Naive B cell (primary cell): ENCODE results near the gene TRIM25. TPM values are rescaled to one million over a fixed set of nuclear protein-coding genes. Genes with fewer than 3 reads are reported as not detected.

ENCODE experiments used
- ATAC-seq, 2 donors: fragments of 150-1000 bp; cut with Tn5 transposase; 2 replicates each; pipeline ENCODE4 v1.10.0; 2021; ENCODE audit warnings: low read depth in 2 of 2, mild to moderate bottlenecking in 2 of 2, moderate library complexity in 2 of 2
- DNase-seq: peaks from one replicate; pipeline ENCODE4 v3.0.0; 2022
- H3K27ac Mint-ChIP-seq, 6 donors: one replicate each; pipeline ENCODE4 v1.8.0; 2020 to 2022; ENCODE audit warnings: mild to moderate bottlenecking in 6 of 6, mixed read lengths in 6 of 6, moderate library complexity in 5 of 6, inconsistent platforms in 2 of 6
- H3K27me3 Mint-ChIP-seq, 3 donors: one replicate each; pipeline ENCODE4 v1.8.0; 2021 to 2022; ENCODE audit warnings: mixed read lengths in 3 of 3, mild to moderate bottlenecking in 1 of 3
- H3K36me3 Mint-ChIP-seq, 2 donors: one replicate each; pipeline ENCODE4 v1.8.0; 2020 to 2022; ENCODE audit warnings: mixed read lengths in 2 of 2, inconsistent platforms in 1 of 2, mild to moderate bottlenecking in 1 of 2
- H3K4me1 Mint-ChIP-seq, 3 donors: one replicate each; pipeline ENCODE4 v1.8.0; 2020 to 2022; ENCODE audit warnings: mixed read lengths in 3 of 3, inconsistent platforms in 1 of 3, mild to moderate bottlenecking in 1 of 3, moderate library complexity in 1 of 3
- H3K4me3 Mint-ChIP-seq, 8 donors: one replicate each; pipeline ENCODE4 v1.8.0; 2020 to 2022; ENCODE audit warnings: mild to moderate bottlenecking in 8 of 8, mixed read lengths in 8 of 8, moderate library complexity in 8 of 8, inconsistent platforms in 2 of 8
- H3K9me3 Mint-ChIP-seq, 7 donors: one replicate each; pipeline ENCODE4 v1.8.0; 2020 to 2022; ENCODE audit warnings: mixed read lengths in 7 of 7, mild to moderate bottlenecking in 5 of 7, inconsistent platforms in 2 of 7, moderate library complexity in 1 of 7
- polyA plus RNA-seq, 6 donors: library from polyadenylated mRNA; unstranded; fragments of 300-500 nt; fragmentation: Illumina TruSeq; gene quantifications; one replicate each; pipeline ENCODE4 v1.2.3, GENCODE V29; 2021; ENCODE audit warnings: low read depth in 6 of 6

The TRIM25 gene
- polyA plus RNA-seq, 6 donors from 2014 or later, result 0.74 to 18.5 (median 10.3) TPM

DNA sequence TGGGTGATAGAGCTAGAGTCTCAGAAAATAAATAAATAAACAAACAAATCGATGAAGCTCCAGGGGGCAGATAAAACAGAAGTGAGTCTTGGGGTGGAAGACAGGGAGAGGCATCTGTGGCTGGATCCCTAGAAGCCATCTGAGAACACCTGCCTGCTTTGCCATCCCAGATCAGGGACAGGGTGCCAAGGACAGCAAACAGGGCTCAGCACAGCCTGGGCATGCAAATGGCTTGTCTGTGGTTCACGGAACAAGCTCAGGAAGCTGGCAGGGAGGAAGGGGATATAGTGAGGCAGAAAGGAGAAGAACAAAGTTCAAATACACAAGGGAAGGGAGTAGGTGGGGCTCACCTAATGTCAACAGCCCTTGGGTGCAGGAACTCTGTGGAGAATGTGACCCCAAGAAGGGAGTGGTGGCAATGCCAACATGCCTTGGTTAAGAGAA is 27.5 kb downstream of the TRIM25 start:
- no peaks in the 10 kb centered on the region for H3K27me3 Mint-ChIP-seq
- H3K9me3 Mint-ChIP-seq, result peaks cover 6 to 19% (median 15%) of the 10 kb centered on the region in 7 donors
- H3K4me1 Mint-ChIP-seq, result peaks cover 0 to 5% (median 0%) of the 10 kb centered on the region in 3 donors
- DNase-seq, result no peak
- ATAC-seq, result no peak
- peaks cover 17 to 46% of the 10 kb centered on the region in 2 donors for H3K36me3 Mint-ChIP-seq
- H3K4me3 Mint-ChIP-seq, result no peak overlapping the region
- H3K27ac Mint-ChIP-seq, result peak overlapping the region in 2 of 6 donors; percentile 47 to 80

DNA sequence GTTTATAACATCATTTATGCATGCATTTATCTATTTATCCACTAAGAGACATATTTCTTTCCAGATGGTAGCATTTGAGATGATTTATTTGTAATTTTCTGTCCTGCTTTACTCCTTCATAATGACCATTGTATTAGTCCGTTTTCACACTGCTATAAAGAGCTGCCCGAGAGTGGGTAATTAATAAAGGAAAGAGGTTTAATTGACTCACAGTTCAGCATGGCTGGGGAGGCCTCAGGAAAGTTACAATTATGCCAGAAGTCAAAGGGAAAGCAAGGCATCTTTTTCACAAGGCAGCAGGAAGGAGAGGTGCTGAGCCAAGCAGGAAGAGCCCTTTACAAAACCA is 28.6 kb downstream of the TRIM25 start:
- H3K9me3 Mint-ChIP-seq, result peaks cover 6 to 19% (median 15%) of the 10 kb centered on the region in 7 donors
- peaks cover 17 to 44% of the 10 kb centered on the region in 2 donors for H3K36me3 Mint-ChIP-seq

DNA sequence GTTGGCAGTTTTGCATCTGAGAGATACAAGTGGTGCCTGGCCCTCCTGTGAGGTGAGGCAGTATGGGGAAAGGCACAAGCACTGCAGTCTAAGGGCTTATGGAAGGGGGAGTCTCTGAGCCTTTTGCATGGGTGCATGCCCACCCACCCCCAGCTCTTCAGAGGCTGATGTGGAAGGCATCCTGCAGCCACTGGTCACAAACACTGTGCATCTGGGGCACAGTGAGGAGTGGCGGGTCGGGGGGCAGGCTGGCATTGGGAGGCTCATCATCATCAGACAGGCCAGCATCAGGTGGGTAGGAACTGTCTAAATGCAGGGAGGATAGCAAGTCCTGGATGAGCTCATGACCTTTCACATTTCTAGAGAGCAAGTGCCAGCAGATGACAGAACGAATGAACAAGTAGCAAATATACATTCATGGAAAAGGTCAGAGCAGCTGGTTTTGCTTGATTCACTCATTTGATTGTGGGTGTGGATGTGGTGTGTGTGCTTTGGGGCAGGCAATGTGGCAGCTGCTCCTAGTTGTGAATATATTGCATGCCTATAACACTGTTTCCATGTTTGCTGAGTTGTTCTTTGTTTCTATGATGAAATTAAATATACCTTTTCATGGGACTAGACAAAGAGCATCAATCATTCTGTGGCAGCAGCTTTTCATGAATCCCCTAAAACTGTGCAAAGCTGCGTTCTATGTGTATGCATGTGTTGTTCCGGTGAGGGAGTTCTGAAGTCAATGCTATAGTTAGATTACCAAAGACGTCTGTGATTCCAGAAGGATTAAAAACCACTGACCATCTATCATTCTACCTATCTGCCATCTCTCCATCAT is 29.2 kb downstream of the TRIM25 start:
- H3K4me1 Mint-ChIP-seq, result peaks cover 4 to 5% (median 4%) of the 10 kb centered on the region in 3 donors
- ATAC-seq (no peak), DNase-seq (no peak)
- peaks cover 17 to 38% of the 10 kb centered on the region in 2 donors for H3K36me3 Mint-ChIP-seq
- H3K9me3 Mint-ChIP-seq, result peaks cover 6 to 19% (median 15%) of the 10 kb centered on the region in 7 donors
- peak overlapping the region in 1 of 8 donors; percentile 60 for H3K4me3 Mint-ChIP-seq
- H3K27me3 Mint-ChIP-seq, result no peaks in the 10 kb centered on the region
- peak overlapping the region in 1 of 6 donors; percentile 13 for H3K27ac Mint-ChIP-seq

More for the DNA sequence above, 28.6 kb downstream of the TRIM25 start:
- DNase-seq (no peak), ATAC-seq (no peak)
- H3K27ac Mint-ChIP-seq, result peak overlapping the region in 3 of 6 donors; percentile 13 to 65 (median 45)
- no peaks in the 10 kb centered on the region for H3K27me3 Mint-ChIP-seq
- peak overlapping the region in 1 of 8 donors; percentile 60 for H3K4me3 Mint-ChIP-seq
- H3K4me1 Mint-ChIP-seq, result peaks cover 0 to 5% (median 3%) of the 10 kb centered on the region in 3 donors

DNA sequence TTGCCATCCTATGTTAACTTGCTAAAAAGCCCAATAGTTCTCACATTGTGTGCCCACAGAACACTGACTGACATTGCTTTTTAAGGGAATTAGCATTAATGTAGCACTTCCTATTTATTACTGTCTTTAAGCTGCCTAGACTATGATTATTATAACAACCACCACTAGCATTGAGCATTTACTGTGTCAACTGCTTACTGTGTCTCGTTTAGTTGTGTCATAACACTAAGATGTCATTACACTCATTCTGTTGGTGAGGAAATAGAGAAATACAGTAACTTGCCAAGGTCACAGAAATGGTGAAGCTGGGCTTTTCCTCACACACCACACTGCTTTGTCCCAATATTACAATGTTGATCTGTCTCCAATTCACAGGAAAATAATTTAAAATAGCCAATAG is 30.2 kb downstream of the TRIM25 start:
- H3K4me3 Mint-ChIP-seq, result no peak overlapping the region
- H3K27me3 Mint-ChIP-seq, result no peaks in the 10 kb centered on the region
- DNase-seq (no peak), ATAC-seq (no peak)
- H3K27ac Mint-ChIP-seq, result peak overlapping the region in 2 of 6 donors; percentile 9 to 34
- peaks cover 6 to 16% (median 12%) of the 10 kb centered on the region in 7 donors for H3K9me3 Mint-ChIP-seq
- peaks cover 17 to 28% of the 10 kb centered on the region in 2 donors for H3K36me3 Mint-ChIP-seq
- peaks cover 4 to 5% (median 4%) of the 10 kb centered on the region in 3 donors for H3K4me1 Mint-ChIP-seq

DNA sequence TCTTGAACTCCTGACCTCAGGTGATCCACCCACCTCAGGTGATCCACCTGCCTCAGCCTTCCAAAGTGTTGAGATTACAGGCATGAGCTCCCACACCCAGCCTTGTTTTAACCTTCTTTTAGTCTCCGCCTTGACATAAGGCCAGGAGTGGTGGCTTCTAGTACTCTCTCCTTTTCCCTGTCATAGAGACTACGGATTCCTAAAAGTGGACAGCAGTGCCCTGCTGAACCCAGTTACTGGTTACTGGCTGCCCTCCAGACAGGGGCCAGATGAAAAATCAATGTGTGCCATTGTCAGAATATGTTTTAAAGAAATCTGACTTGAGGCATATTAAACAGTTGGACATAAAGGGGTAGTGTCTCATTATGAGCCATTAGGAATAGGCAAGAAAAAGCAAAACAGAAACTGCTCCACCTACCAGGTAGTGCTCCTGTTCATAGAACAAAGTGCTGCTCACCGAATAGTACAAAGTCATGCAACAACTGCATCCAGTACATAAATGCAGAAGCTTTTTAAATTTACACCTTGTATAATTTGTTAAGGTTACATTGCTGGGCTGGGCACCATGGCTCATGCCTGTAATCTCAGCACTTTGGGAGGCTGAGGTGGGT is 32.1 kb downstream of the TRIM25 start:
- ATAC-seq (no peak), DNase-seq (no peak)
- Mint-ChIP-seq H3K27ac (no peak overlapping the region), H3K36me3 (peaks cover 7 to 10% of the 10 kb centered on the region in 2 donors), H3K9me3 (peaks cover 0 to 6% (median 2%) of the 10 kb centered on the region in 7 donors), H3K27me3 (no peaks in the 10 kb centered on the region), H3K4me3 (no peak overlapping the region), H3K4me1 (peaks cover 6 to 11% (median 9%) of the 10 kb centered on the region in 3 donors)

DNA sequence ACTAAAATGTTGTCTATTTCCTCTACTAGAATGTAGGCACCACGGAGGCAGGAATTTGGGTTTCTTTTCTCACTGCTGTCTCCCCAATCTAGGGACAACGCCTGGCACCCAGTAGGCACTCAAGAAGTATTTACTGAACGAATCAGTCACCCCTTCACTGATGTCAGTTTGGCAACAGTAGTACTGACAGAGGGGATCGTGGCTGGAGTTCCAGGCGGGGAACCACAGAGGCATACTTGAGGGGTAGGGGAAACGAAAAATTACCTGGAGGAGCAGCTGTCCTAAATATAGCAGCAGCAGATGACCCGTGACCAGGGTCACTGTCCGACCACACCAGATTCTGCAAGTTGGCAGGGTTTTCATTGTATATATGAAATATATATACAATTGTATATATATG is 33.3 kb downstream of the TRIM25 start:
- Mint-ChIP-seq H3K27me3 (no peaks in the 10 kb centered on the region), H3K36me3 (peaks cover 0 to 5% of the 10 kb centered on the region in 2 donors), H3K4me1 (peaks cover 6 to 11% (median 9%) of the 10 kb centered on the region in 3 donors), H3K9me3 (peaks cover 0 to 6% (median 2%) of the 10 kb centered on the region in 7 donors), H3K27ac (peak overlapping the region in 2 of 6 donors; percentile 22 to 64), H3K4me3 (no peak overlapping the region)
- no peak for ATAC-seq
- DNase-seq, result no peak

DNA sequence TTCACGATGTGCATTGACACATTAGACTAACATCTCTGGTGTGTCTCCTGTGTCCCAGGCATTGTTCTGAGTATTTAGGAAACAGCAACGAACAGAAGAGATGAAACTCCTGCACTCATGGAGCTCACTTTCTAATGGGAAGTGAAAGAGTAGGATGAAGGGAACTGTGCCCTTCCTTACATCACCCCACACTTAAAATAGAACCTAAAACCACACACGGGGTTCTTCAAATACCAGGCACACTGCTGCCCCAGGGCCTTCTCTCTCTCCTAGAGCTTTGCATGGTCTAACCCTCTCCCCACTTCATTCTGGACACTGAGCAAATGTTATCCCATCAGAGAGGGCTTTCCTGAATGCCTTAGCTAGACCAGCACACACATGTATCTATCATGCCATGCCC is 33.7 kb downstream of the TRIM25 start:
- Mint-ChIP-seq H3K4me1 (peaks cover 6 to 11% (median 9%) of the 10 kb centered on the region in 3 donors), H3K36me3 (peaks cover 0 to 2% of the 10 kb centered on the region in 2 donors), H3K9me3 (peaks cover 0 to 6% (median 2%) of the 10 kb centered on the region in 7 donors), H3K27ac (peak overlapping the region in 2 of 6 donors; percentile 39 to 64), H3K27me3 (no peaks in the 10 kb centered on the region), H3K4me3 (no peak overlapping the region)
- no peak for DNase-seq
- no peak for ATAC-seq

DNA sequence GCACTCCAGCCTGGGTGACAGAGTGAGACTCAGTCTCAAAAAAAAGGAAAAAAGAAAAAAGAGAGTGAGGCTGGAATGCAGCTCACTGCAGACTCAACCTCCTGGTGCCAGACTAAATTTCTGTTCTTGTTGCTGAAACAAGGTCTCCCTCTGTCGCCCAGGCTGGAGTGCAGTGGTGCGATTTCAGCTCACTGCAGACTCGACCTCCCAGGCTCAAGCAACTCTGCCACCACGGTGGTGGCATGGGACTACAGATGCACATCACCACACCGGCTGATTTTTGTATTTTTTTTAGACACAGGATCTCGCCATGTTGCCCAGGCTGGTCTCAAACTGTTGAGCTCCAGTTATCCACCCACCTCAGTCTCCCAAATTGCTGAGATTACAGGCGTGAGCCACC is 34.6 kb downstream of the TRIM25 start:
- H3K9me3 Mint-ChIP-seq, result peaks cover 0 to 6% (median 2%) of the 10 kb centered on the region in 7 donors
- peak overlapping the region in 2 of 6 donors; percentile 22 to 59 for H3K27ac Mint-ChIP-seq
- peaks cover 6 to 11% (median 9%) of the 10 kb centered on the region in 3 donors for H3K4me1 Mint-ChIP-seq
- no peak for DNase-seq
- no peak for ATAC-seq
- H3K36me3 Mint-ChIP-seq, result no peaks in the 10 kb centered on the region
- H3K27me3 Mint-ChIP-seq, result no peaks in the 10 kb centered on the region
- H3K4me3 Mint-ChIP-seq, result peak overlapping the region in 1 of 8 donors; percentile 55

DNA sequence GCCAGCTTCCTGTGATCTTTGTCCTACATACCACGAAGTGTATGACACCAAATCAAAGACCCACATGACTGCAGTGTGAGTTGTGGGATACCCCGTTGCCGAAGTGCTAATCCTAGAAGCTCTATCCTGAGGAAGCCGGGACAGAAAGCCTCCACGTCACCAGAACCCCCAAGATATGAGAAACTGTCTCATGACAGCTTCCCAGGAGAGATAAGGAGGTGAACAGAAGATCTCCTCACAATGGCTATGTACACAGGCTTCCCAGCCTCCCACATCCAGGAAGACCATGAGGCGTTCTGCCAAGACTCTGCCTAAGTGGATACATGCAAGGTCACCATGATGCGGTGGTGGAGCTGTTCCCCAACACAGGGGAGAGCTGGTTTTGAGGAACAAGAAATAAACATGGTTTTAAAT is 37.1 kb downstream of the TRIM25 start:
- H3K9me3 Mint-ChIP-seq, result peaks cover 0 to 6% (median 2%) of the 10 kb centered on the region in 7 donors
- H3K27me3 Mint-ChIP-seq, result no peaks in the 10 kb centered on the region
- H3K27ac Mint-ChIP-seq, result no peak overlapping the region
- peaks cover 6 to 11% (median 9%) of the 10 kb centered on the region in 3 donors for H3K4me1 Mint-ChIP-seq
- H3K4me3 Mint-ChIP-seq, result no peak overlapping the region
- no peak for DNase-seq
- no peaks in the 10 kb centered on the region for H3K36me3 Mint-ChIP-seq
- ATAC-seq, result no peak

DNA sequence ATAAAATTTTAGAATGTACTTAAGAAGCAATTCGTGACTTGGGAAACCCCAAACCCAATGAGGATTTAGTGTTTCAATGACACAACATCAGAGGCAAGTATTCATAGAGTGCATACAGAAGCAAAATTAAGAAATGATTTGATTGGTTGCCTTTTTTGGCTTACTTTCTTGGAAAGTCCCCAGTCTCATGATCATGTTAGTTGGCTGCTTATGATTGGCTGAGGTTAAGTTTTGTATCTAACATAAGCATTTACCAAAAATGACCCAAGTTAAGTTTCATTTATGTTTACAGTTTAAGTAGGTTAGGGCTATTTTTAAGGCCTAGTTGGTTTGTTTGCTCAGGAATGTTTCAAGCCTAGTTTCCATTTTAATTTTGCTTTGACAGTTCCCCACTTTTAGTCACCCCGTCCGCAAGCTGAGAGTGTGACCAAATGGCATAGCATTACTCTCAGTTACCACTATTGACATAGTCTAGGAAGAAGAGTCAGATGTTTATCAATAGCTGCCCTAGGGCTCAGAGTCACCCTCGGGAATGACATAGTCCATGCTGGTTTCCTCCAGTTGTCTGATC is 43.7 kb downstream of the TRIM25 start:
- Mint-ChIP-seq H3K4me1 (peaks cover 0 to 13% (median 0%) of the 10 kb centered on the region in 3 donors), H3K36me3 (no peaks in the 10 kb centered on the region), H3K27ac (peak overlapping the region in 2 of 6 donors; percentile 52 to 82), H3K9me3 (no peaks in the 10 kb centered on the region), H3K4me3 (no peak overlapping the region), H3K27me3 (no peaks in the 10 kb centered on the region)
- ATAC-seq (no peak), DNase-seq (no peak)

DNA sequence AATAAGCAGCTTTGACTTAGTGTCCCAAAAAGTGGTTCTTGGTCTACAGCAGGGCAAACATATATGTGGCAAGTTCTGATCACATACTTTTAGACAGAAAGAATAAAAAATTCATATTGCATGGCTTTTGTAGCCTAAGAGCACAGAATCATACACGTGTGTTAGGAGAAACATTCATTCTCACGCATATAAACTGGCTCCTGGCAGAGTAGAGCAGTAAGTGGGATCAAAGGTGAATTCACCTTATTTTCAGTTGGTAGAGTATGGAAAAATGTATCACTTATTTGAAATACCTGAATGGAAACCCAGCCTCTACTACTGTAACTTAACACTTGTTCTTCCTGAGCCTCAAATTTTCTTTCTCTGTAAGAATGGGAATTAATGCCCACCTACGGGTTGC is 45.1 kb downstream of the TRIM25 start:
- Mint-ChIP-seq H3K36me3 (no peaks in the 10 kb centered on the region), H3K4me1 (peaks cover 0 to 13% (median 0%) of the 10 kb centered on the region in 3 donors), H3K27me3 (no peaks in the 10 kb centered on the region), H3K4me3 (peak overlapping the region in 1 of 8 donors; percentile 17), H3K9me3 (no peaks in the 10 kb centered on the region), H3K27ac (no peak overlapping the region)
- ATAC-seq, result no peak
- DNase-seq, result no peak

DNA sequence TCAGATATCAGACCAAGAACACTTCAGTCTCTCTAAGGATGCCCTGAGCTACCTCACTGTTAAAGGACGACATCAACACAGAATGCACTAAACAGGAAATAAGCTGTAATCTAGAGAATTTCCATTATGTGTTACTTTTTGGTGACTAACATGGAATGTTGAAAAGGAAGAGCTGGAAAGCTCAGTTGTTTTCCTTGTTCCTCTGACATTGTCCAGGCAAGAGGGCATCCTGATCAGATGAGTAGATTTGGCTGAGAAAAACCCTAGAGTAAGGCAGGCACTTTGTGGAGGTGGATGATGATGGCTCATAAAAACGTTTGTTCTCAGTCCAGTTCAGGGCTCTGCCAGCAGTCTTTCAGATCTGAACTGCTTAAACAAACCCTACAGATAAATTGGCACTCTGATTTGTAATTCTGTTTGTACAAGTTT is 45.9 kb downstream of the TRIM25 start:
- Mint-ChIP-seq H3K36me3 (peaks cover 0 to 1% of the 10 kb centered on the region in 2 donors), H3K27me3 (no peaks in the 10 kb centered on the region), H3K27ac (no peak overlapping the region), H3K4me3 (no peak overlapping the region), H3K4me1 (peaks cover 0 to 13% (median 0%) of the 10 kb centered on the region in 3 donors), H3K9me3 (no peaks in the 10 kb centered on the region)
- ATAC-seq (no peak), DNase-seq (no peak)

DNA sequence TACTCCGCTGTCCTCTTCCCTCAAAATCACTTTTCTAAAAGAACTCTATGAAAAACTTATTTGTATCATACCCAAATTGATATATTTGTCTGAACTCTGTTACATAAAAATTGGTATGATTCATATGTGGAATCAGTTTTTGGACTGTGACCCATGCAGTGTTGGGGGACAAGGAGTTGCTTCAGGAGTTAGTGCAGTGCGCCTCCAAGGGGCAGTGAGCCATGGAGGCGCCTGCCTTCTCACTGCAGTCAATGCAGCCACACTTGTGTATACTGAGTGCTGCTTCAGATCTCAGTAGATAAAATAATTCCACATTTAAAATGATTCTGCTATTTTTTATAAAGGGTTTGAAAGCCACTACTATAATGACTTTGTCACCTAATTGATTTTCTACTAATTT is 47.4 kb downstream of the TRIM25 start:
- peaks cover 0 to 13% (median 0%) of the 10 kb centered on the region in 3 donors for H3K4me1 Mint-ChIP-seq
- ATAC-seq, result no peak
- no peaks in the 10 kb centered on the region for H3K27me3 Mint-ChIP-seq
- no peak for DNase-seq
- no peak overlapping the region for H3K4me3 Mint-ChIP-seq
- no peak overlapping the region for H3K27ac Mint-ChIP-seq
- no peaks in the 10 kb centered on the region for H3K9me3 Mint-ChIP-seq
- peaks cover 0 to 12% of the 10 kb centered on the region in 2 donors for H3K36me3 Mint-ChIP-seq
